ENCODE data around the gene CLEC2D. TPM values are rescaled to one million over a fixed set of nuclear protein-coding genes. Genes with fewer than 3 reads are reported as not detected.
"Not testable (repeated sequence)": the region's sequence is repeated elsewhere in the genome, so short reads cannot be mapped to it uniquely, and the experiment has no call there.

The CLEC2D gene
- total RNA-seq, 4 donors from 2014 or later = 1.6 to 11.8 (median 4.3) TPM

DNA sequence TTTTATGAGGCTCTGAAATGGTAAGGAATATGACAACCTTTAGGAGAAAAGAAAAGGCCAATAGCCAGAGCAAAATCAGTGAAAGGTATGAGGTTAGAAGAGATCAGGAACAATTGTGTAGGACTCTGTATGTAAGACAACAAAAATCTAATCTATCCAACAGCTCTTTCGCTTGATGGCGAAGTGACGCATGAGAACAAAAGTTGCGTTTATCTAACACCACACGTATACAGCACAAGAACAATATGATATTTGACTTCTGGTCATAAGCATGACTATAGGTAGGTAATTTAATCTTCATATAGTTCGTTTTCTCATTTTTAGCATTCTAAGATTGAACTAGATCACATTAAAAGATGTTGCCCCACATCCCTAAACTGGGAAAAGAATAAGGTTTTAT is 61.9 kb downstream of the CLEC2D start:
- intact Hi-C loops (cut with DNase I) = no loop called here
- no peak for DNase-seq

GRCh38 chr12:9731797-9732196 is 62.3 kb downstream of the CLEC2D start:
- H3K9me3 ChIP-seq = no peaks in the 10 kb centered on the region
- H3K27me3 ChIP-seq = no peaks in the 10 kb centered on the region
- peak overlapping the region in 1 of 4 donors; percentile 17 for H3K27ac ChIP-seq
- H3K4me1 ChIP-seq = peaks cover 0 to under 1% (median 0%) of the 10 kb centered on the region in 3 donors
- no peak for DNase-seq
- TF ChIP-seq POLR2A (IDR thresholded peaks at IDR 0.05) = peak in 1 of 4 donors; percentile 24
- TF ChIP-seq CTCF (IDR thresholded peaks at IDR 0.05) = no peak
- no peak overlapping the region for H3K4me3 ChIP-seq
- intact Hi-C loops (cut with DNase I) = no loop called here
- no peaks in the 10 kb centered on the region for H3K36me3 ChIP-seq
- WGBS, 2 donors = 67 to 80% methylated on average over 2 of the region's 2 CpGs

More for the DNA sequence above, 61.9 kb downstream of the CLEC2D start:
- TF ChIP-seq POLR2A (IDR thresholded peaks at IDR 0.05) = no peak
- Histone ChIP-seq H3K27ac (no peak overlapping the region), H3K9me3 (no peaks in the 10 kb centered on the region), H3K27me3 (no peaks in the 10 kb centered on the region), H3K36me3 (no peaks in the 10 kb centered on the region), H3K4me3 (no peak overlapping the region), H3K4me1 (no peaks in the 10 kb centered on the region)
- 68 to 70% methylated on average over 6 of the region's 6 CpGs for WGBS, 2 donors

GRCh38 chr12:9732921-9733461 is 63.5 kb downstream of the CLEC2D start, which contains the start of gene CLECL1:
Gene CLECL1, minus strand, starts transcription at chr12:9733097.
- 67 to 78% methylated on average over 8 of the region's 8 CpGs for WGBS, 2 donors
- DNase-seq = no peak
- Histone ChIP-seq H3K4me3 (no peak within 1 kb of the TSS), H3K9me3 (no peaks in the 10 kb centered on the region), H3K4me1 (peaks cover 0 to 10% (median 0%) of the 10 kb centered on the region in 3 donors), H3K36me3 (no peaks in the 10 kb centered on the region), H3K27me3 (no peaks in the 10 kb centered on the region), H3K27ac (peak within 1 kb of the TSS in 1 of 4 donors; percentile 17)
- intact Hi-C loops (cut with DNase I) = no loop called here
- TF ChIP-seq POLR2A (IDR thresholded peaks at IDR 0.05) (no peak), CTCF (IDR thresholded peaks at IDR 0.05) (no peak)

DNA sequence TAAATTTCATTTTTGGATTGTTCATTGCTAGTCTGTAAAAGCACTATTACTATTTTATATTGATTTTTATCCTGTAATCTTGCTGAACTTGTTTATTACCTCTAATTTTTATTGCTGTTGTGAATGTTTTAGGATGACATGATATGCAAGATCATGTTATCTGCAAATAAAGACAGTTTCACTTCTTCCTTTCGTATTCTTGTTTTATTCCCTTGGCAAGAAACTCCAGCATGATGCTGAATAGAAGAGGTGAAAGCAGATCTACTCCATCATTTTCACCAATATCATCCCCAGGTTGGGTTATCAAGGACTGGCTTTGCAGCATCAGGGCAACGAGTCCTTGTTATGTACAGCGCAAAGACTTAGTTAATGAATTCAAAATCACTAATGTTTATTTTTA is 66.1 kb downstream of the CLEC2D start:
- no peaks in the 10 kb centered on the region for H3K9me3 ChIP-seq
- H3K27me3 ChIP-seq = no peaks in the 10 kb centered on the region
- H3K4me3 ChIP-seq = no peak overlapping the region
- no peaks in the 10 kb centered on the region for H3K36me3 ChIP-seq
- intact Hi-C loops (cut with DNase I) = no loop called here
- 79 to 89% methylated on average over 3 of the region's 3 CpGs for WGBS, 2 donors
- DNase-seq = no peak
- peaks cover 0 to 17% (median 0%) of the 10 kb centered on the region in 3 donors for H3K4me1 ChIP-seq
- H3K27ac ChIP-seq = no peak overlapping the region
- no peak for TF ChIP-seq POLR2A (IDR thresholded peaks at IDR 0.05)
- no peak for TF ChIP-seq CTCF (IDR thresholded peaks at IDR 0.05)

GRCh38 chr12:9736936-9737705 is 67.6 kb downstream of the CLEC2D start:
- Histone ChIP-seq H3K9me3 (no peaks in the 10 kb centered on the region), H3K36me3 (no peaks in the 10 kb centered on the region), H3K27me3 (no peaks in the 10 kb centered on the region), H3K27ac (peak overlapping the region in 3 of 4 donors; percentile 51 to 61 (median 58)), H3K4me3 (no peak overlapping the region), H3K4me1 (peaks cover 0 to 31% (median 0%) of the 10 kb centered on the region in 3 donors)
- no peak for TF ChIP-seq CTCF (IDR thresholded peaks at IDR 0.05)
- DNase-seq = no peak
- intact Hi-C loops (cut with DNase I) = no loop called here
- WGBS, 2 donors = 40 to 49% methylated on average over 3 of the region's 3 CpGs

- peaks cover 0 to 47% (median 4%) of the 10 kb centered on the region in 3 donors for H3K4me1 ChIP-seq
- DNase-seq; H3K36me3 ChIP-seq; H3K27ac ChIP-seq; H3K9me3 ChIP-seq; H3K4me3 ChIP-seq; intact Hi-C loops (cut with DNase I); H3K27me3 ChIP-seq: not testable (repeated sequence)
- 88 to 90% methylated on average over 3 to 9 of the region's 14 CpGs for WGBS, 2 donors
Measured at GRCh38 chr12:9738905-9739304, 69.4 kb downstream of the CLEC2D start.
